MM.1S (cell line): ENCODE results near the gene ZNF628.

ENCODE experiments used
- EZH2 ChIP-seq: fragments of 300-600 bp; sonication (generic); optimal IDR thresholded peaks from 2 replicates; pipeline ENCODE3; 2017; ENCODE audit warnings: low read depth, mild to moderate bottlenecking, antibody characterized with exemption, low read length, mixed read lengths
- EZH2phosphoT487 ChIP-seq: fragments of 300-600 bp; sonication (generic); IDR thresholded peaks from 2 replicates; pipeline ENCODE4 v1.6.1; 2018; ENCODE audit warnings: antibody characterized with exemption, low read length
- TF ChIP-seq, protein P1 (sequence below): fragments of 300-600 bp; sonication (generic); IDR thresholded peaks from 2 replicates; pipeline ENCODE4 v1.5.1; 2016; ENCODE audit warnings: antibody characterized with exemption, low read length, mixed read lengths

DNA sequence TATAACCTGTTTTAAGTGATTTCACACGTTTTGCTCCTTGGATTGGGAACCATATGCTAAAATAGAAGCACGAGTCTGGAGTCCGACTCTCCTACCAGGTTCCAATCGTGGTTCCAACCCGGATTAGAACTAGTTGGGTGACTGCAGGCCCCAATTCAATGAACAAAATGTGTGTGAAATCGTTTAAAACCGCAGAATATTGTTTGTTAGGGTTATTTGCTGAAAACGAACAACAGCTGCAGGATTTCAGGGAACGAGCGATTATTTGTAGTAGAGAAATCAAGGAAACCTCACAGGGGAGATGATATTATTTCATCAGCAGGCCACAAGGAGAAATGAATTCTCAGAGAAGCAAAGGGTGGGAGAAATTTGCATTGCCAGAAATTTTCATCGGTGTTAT is 28.6 kb downstream of the ZNF628 start:
- TF ChIP-seq, protein P1, sequence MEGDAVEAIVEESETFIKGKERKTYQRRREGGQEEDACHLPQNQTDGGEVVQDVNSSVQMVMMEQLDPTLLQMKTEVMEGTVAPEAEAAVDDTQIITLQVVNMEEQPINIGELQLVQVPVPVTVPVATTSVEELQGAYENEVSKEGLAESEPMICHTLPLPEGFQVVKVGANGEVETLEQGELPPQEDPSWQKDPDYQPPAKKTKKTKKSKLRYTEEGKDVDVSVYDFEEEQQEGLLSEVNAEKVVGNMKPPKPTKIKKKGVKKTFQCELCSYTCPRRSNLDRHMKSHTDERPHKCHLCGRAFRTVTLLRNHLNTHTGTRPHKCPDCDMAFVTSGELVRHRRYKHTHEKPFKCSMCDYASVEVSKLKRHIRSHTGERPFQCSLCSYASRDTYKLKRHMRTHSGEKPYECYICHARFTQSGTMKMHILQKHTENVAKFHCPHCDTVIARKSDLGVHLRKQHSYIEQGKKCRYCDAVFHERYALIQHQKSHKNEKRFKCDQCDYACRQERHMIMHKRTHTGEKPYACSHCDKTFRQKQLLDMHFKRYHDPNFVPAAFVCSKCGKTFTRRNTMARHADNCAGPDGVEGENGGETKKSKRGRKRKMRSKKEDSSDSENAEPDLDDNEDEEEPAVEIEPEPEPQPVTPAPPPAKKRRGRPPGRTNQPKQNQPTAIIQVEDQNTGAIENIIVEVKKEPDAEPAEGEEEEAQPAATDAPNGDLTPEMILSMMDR = no peak
- TF ChIP-seq EZH2 = no peak
- TF ChIP-seq EZH2phosphoT487 = no peak
